GM21381 (cell line): ENCODE data around the gene XPO6.

Source experiments
- ATAC-seq: cut with Tn5 transposase; IDR thresholded peaks from one replicate; pipeline ENCODE4 v1.9.1; 2021; ENCODE audit warnings: mild to moderate bottlenecking, moderate library complexity; ENCODE audit not compliant: unreplicated experiment

XPO6 gene

DNA sequence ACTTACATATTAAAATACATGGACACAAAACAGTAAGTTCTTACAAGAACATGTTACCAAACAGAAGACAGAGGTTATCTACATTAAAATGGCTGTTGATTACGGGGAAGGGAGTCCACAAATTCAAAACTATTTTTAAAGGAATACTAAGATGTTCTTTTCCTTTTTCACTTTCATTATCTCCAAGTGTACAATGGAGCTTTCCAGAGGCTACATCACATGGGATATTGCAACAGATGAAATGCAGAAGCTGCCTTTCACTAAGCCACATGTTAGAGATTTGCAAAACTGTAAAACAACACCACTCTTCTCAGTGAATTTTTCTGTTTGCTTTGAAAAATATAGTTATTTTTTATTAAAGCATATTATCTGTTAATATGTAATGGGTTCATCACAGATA is 53.6 kb downstream of the XPO6 start:
- no peak for ATAC-seq

DNA sequence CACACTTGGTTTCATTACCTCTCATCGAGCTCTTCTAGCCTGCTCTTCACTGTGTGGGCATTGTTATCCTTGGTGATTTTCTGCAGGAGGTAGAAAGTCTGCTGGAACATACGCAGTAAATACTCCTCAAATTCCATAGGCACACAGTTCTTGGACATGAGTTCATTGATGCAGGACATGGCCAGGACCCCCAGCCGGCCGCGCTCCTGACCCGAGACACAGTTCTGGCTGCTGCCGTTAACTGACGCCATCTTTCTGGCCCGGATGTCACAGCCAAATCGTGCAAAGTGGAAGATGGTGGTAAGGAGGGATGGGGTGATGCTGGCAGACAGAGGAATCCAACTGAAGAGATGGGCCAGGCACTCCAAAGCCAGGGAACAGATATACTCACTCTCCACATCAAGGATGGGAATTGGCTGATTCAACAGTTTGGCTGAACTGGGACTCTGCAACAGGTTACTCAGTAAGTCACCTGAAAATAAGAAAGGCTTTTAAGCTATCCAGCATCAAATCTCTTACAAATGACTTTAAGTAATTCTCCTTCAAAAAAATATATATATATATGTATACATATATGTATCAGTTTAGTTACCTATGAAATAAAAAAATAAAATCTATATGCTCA is 55.6 kb downstream of the XPO6 start:
- no peak for ATAC-seq

DNA sequence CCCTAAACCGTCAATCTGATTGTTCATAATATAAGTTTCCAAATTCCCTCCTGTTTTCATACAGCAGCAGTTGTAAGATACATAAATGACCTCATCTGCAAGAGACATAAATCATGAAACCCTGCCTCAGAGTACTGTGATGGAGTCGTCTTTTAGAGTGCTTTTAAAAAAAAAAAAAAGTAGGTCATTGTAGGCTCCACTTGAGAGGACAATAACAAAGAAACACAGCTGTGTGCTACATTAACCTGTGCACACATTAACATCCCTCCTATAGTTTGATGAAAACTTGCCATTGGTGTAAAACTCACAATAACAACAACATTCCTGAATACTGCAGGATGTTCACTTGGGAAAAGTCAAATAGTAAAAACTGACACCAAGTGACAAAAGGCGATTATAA is 56.5 kb downstream of the XPO6 start:
- no peak for ATAC-seq

DNA sequence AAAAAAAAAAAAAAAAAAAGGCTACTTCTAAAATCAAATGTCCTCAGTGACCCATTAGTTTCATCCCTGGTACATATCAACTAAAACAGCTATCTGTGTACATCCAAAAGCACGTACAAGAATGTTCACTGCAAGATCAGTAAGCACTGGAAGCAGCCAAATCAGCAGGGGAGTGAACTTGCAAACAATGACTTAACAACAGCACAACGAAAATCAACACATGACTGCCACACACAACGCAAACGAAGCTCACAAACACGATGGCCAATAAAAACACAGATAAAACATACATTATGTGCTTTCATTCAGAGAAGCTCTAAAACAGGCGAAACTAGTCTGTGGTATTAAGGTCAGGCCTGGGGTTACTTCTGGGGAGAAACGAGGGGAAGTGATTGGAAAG is 60.6 kb downstream of the XPO6 start:
- ATAC-seq: no peak

DNA sequence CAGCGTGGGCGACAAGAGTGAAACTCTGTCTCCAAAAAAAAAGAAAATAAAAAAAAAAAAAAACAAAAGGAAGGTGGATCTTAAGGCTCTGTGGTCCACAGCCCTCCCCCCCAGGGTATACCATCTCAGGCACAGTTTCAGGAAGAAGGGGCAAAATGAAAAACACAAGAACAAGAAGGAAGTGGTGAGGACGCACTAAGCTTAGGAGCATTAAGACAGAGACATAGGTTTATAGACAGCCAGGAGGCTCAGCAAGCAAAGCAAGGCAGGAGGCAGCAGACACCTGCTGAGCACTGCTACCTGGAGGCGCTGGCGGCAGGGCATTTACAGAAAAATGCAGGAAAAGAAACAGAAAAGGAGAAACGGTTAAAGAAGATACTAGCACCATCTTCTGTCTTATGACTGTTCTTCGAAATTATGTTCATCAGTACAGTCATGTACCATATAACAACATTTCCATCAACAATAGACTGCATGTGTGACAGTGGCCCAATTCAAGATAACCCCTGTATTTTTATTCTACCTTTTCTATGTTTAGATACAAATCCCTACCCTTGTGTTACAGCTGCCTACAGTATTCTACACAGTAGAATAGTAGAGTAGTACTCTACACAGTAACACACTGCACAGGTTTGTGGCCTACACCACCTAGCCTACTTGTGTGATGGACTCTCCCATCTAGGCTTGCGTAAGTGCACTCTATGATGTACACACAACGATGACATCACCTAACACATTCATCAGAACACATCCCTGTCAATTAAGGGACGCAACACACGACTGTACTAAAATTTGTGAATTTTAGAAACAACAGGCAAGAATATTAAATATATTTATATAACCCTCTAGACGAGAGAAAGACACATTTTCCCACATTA is 62.5 kb downstream of the XPO6 start:
- no peak for ATAC-seq

DNA sequence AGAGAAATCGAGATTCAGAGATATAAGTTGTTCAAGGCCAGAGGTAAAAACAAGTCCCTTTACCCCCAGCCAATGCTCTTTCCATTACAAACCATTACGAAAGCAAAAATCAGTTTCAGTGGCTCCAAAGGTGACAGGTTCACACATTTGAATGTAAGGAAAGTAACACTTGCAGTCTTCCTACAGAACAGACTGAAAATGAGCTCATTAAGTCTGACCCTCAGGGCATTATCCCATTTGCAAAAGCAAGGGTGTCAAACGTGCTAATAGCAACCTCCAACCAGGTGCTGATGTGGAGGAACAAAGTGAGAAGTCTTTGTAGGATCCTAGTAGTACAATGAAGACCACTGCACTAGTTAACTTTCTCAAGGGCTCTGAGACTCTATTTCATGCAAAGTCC is 65.2 kb downstream of the XPO6 start:
- ATAC-seq: no peak

DNA sequence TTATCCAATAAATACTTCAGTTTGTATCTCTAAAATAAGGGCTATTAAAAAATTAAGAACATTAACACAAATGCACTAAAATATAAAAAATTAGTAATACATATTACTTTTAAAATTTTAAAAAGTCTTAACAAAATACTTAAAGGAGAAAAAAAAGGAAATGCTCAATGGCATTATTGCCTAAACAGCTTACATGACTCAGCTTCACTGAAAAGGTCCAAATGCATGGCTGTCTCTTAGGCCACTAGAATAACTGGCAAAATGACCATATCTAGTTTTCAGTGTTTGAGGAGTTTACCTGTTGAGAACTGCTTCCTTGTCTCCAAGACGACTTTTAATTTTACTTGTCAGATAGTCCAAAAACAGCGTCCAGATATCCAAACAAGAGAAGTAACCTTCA is 66.0 kb downstream of the XPO6 start:
- no peak for ATAC-seq

DNA sequence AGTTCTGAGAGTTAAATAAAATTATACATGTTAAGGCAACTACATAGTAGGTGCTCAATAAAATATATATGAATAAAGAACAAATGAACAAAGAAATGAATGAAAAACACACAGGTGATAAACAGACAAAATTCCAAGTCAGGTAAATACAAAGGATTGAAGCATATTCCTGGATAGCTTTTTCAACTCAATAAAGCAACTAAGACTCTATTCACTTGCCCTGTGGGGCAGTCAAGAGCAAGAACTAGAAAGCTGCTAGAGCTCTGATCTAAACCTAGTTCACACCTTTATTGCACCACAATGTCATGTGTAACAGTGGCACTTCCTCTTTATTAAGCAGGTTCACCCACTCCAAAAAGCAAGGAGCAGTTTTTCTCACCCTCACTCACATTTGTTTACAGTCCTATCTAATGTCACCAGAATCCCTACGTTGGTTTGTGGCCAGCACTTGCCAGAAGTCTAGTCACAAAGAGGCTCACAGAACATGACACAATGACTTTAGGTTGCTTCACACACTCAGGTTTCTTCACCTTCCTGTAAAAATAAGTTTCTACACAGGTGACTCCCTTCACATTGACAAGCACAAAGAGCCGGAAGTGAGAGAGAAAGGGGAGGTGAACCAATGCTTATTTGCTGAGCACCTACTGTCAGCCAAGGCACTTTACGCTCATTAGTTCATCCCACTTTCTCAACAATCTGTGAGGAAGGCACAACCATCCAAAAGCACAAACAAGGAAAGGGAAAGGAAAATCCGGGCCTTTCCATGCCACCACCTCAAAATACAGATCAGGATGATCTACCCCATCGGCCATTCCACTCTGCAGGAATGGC is 70.8 kb downstream of the XPO6 start:
- ATAC-seq: peak; percentile 58

DNA sequence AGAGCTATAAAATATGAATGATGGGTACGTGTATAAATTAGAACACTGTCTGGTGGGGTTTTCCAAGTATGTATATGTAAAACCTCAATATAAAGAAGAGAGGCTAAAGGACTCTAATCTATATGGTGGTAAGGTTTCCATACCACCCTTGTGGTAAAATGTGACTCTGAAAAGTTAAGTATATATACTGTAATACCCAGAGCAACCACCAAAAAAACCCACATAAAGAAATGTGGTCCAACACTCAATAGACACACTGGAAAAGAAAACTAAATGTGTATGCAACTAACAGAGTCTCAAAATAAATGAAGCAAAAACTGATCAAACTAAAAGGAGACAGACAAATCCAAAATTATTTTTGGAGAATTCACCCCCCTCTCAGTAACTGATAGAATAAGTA is 72.2 kb downstream of the XPO6 start:
- ATAC-seq: no peak

DNA sequence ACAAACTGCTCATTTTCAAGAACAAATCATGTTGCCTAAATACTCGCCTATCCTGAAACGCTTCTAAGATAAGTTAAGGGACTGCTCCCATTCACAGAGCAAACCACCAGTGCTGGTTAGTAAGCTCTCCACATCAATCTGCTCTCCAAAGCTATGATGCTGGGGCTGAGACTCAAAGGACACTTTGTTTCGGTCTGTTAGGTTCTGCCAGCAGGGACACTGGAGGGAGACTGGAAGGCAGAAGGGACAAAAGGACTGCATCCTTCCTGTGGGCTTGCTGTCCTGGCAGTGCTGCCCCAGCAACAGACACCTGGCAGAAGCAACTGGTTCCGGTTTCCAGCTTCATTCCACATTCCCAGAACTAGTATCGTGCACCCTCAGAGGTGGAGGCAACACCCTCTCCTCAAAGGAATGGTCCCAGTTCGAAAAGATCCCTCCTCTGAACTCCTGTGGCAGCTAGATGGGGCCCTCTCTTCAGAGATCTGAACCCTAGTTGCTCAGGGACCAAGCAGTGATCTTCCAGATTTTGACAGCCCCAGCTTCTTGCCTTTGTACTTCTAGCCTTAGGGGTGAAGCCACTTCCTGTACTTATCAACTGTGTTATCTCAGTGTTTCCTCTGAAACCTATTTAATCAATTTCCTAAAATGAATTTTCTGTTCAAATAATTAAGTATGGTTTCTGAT is 74.9 kb downstream of the XPO6 start:
- no peak for ATAC-seq

DNA sequence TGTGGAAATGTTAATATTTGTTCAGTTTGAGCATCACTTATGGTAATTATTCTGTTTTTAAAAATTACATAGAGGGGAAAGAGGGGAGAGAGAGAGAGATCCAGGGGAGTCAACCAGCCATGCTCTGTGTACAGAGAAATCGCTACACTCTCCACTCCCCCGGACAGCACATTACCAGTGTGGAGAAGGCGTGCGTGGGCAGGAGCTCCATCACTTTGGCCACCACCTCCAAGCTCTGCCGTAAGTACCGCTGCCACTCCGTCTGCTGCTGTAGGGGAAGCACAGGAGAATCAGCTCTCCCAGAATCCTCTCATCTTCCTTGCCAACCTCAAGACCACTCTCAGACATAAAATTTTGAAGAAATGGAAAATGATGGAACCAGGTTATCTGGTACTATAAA is 78.1 kb downstream of the XPO6 start:
- no peak for ATAC-seq

DNA sequence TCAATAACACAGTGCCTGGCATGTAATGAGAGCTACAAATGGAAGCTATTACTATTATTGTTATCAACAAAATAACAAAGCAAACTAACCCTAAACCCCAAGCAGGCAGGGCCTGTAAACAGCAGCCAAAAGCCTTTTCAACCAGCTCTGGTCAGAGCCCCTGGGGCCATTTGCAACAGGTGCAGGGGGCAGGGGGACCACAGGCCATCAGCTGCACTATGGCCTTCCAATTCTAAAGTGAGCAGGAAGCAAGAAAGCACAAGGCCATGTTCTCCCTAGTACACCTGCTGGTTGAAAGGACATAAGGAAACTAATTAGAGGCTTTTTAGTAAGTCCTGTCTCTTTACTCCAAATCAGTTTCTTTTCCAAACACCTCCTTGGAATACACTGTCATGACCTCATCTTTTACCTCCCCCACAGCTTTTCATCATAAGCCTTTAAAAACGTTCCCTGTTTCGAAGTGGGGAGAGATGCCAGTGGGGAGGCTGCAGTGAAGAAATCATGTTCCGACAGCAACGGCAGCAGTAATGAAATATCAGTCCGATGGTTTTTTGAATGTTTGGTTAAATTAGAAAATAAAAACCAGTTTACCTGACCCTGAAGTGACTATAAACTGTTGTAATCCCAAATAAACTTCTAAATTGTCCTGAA is 79.9 kb downstream of the XPO6 start:
- ATAC-seq: no peak

DNA sequence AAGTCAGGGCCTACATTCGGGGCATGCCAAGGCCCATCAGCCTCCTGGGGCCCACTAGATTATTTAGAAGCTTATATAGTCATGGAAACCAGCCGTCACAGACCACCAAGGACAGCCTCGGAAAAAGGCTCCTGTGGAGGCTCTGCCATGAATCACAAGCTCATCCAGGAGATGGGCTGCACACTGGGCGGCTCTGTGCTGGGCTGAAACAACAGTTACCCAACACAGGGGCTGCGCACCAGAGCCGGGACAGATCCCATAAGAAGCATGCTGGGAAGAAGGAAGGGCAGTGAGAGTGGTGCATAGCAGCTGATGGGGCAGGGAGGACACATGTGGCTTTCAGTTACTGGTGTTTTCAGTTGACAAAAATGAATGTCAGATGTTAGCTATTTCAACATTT is 80.6 kb downstream of the XPO6 start:
- ATAC-seq: no peak

DNA sequence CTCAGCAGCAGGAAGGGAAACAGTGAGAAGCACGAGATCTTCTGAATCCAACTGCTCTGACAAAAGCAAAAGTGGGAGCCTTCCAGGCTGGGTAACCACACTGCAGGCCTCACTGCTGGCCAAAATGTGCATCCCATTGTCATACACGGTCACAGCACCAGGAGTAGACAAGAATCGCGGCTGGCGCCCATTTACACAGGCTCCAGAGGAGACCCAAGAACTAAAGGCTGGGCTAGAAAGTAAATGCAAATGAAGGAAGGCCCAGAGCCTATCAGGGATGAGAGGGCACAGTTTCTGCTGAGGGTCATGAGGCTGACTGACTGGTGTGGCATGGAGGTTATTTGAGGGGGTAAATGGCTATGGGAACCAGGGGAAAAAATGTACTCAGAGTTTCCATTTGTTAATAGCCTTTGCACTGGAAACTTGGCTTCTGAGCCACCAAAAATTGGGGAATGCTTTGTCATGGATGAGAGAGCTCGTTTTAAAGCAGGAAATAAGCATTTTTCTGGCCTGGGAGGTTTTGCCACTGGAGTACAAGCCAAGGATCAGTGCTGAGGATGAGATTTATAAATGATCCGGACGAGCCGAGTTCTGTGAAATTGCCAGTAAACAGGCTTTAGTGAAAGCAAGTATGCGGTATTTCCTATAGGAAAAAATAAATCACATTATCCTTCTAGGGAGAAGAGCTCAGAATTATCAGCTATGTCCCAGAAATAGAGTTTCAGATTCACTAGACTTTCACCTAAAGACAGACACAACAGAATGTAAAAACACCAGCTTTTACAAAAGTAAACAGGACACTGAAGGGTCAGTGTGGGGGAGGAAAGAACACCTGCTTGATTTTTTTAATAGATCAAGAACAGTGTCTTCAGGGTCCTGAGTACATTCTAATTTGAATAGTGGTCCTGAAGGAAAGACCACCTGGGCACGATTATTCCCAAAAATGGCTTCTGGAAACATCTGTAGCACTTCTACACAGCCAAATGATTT is 81.4 kb downstream of the XPO6 start:
- no peak for ATAC-seq

DNA sequence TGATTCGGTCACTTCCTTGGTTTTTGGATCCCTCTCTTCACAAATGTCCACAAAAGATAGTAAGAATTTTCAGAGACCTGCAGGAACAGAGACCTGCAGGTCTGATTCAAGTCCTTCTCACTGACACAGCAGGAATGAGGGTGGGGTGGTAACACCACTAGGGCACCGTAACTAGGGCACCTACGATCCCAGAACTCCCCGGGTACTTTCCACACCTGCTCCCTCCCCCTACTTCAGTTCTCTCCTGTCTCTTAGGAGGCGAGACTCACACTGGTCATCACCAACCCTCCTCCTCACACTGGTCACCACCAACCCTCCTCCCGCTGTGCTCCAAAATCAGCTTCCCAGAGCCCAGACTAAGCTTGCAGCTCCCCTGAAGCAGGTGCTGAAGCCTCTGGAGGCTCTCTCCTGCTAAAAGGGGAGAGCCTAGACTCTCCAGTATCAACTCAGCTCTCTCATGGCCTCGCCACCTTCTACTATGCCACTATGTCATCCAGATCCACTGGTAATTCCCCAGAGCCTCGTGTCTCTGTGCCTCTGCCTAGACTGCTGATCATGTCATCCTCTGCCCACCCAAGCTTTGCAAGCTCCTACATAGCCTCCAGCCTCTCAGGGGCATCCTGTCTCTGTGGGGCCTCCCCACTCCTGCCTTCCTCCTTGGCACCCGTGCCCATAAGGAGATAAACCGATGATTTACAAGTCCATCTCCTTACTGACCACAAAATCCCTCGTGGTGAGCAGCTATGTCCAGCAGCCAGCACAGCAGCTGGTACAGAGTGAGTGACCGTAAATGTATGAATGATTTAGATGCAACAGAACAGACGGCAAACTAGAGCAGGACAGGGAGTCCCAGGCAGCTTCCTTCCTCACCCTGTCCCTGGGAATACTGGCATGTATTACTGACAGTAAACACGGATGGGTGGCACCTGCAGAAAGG is 84.8 kb downstream of the XPO6 start:
- ATAC-seq: no peak

DNA sequence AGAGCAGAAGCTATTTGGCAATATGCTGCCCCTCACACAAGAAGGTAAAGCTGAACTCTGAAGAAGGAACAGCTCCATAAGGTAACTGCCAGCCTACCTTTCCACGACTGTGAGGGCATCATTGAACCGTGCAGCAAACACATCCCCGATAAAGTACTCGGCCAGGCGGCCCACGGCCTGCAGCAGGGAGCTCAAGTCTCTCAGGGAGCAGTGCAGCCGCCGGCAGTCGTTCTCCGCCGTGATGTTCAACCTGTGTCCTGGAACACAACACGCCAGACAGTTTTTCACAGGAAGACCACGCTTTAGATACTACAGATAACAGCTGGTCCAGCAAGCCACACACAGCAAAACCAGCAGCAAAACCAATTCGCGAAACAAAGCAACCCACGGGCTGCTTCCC is 86.2 kb downstream of the XPO6 start:
- ATAC-seq: no peak

DNA sequence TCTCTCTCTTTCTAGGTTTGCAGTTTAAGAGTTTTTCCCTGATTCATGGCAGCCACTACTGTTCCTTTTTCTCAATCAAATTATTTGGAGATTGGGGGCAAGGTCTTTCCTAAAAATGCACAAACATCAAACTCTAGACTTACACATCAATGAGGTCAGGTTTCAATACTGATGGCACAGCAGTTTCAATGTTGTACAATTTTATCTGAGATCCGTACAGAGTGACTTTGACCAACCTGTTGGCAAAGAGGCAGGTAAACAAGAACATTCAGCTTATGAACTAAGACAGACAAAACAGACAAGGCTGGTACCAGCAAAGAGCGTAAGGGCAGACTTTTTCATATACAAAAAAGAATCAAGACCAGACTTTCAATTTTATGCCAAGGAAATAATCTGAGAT is 90.2 kb downstream of the XPO6 start:
- ATAC-seq: no peak

DNA sequence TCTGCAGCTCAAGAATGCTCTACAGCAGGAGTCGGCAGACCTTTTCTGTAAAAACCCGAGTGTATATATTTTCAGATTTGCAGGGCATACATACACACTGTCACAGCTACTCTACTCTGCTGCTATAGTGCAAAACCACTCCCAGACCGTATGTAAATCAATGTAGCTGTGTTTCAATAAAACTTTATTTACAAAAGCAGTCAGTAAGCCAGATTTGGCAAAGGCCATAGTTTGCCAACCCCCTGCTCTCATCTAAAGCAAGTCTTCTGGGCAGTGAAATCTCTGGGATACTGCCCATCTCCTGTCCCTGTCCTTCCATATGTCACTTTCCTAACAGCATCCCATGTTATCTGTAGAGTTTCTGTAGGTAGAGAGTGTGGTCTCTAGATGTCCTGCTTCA is 91.0 kb downstream of the XPO6 start:
- ATAC-seq: no peak
